DND-41 (cell line): ENCODE measurements around the gene HHATL.

Experiments
- EZH2 ChIP-seq: IDR thresholded peaks from 3 replicates; pipeline ENCODE4 v1.6.1; 2012; ENCODE audit warnings: borderline replicate concordance, low read depth, mild to moderate bottlenecking, moderate library complexity, low read length, inconsistent platforms; ENCODE audit not compliant: severe bottlenecking
- TF ChIP-seq, protein P1 (sequence below): IDR thresholded peaks from 2 replicates; pipeline ENCODE4 v1.5.1; 2012; ENCODE audit warnings: borderline replicate concordance, low read length, moderate library complexity, mild to moderate bottlenecking; ENCODE audit not compliant: poor library complexity, severe bottlenecking; ENCODE audit errors: extremely low read depth

GRCh38 chr3:42749753-42750231, 47.2 kb upstream of the HHATL start:
- no peak for TF ChIP-seq EZH2
- TF ChIP-seq, protein P1, sequence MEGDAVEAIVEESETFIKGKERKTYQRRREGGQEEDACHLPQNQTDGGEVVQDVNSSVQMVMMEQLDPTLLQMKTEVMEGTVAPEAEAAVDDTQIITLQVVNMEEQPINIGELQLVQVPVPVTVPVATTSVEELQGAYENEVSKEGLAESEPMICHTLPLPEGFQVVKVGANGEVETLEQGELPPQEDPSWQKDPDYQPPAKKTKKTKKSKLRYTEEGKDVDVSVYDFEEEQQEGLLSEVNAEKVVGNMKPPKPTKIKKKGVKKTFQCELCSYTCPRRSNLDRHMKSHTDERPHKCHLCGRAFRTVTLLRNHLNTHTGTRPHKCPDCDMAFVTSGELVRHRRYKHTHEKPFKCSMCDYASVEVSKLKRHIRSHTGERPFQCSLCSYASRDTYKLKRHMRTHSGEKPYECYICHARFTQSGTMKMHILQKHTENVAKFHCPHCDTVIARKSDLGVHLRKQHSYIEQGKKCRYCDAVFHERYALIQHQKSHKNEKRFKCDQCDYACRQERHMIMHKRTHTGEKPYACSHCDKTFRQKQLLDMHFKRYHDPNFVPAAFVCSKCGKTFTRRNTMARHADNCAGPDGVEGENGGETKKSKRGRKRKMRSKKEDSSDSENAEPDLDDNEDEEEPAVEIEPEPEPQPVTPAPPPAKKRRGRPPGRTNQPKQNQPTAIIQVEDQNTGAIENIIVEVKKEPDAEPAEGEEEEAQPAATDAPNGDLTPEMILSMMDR: peak; percentile 44
